B cell (primary cell): ENCODE results near the gene OR6B2. TPM values are rescaled to one million over a fixed set of nuclear protein-coding genes. Genes with fewer than 3 reads are reported as not detected.

ENCODE experiments used
- polyA plus RNA-seq: library from polyadenylated mRNA; depleted of rRNA; stranded (reverse); fragments of >200 nt; gene quantifications from 2 replicates; pipeline ENCODE4 v1.2.3, GENCODE V29; 2012
- total RNA-seq, 2 donors: library from RNA; stranded (reverse); fragments of 120-200 nt in 1 of 2; gene quantifications; 1 replicate in 1 of 2; 2 replicates in 1 of 2; pipeline versions ENCODE4 v1.2.3 to v1.2.4, GENCODE V29; 2013 to 2022

The OR6B2 gene
- total and polyA plus RNA-seq, 2 donors (not counting 1 experiment from before 2014, with no cell fraction given), result not detected

Other genes starting within 250 kb of the OR6B2 start
- 103 and 107 TPM in 2 replicates for gene NDUFA10, start 5.1 kb downstream of the OR6B2 start, total RNA-seq
- 88.9 and 93.1 TPM in 2 replicates for gene NDUFA10, start 5.1 kb downstream of the OR6B2 start, polyA plus RNA-seq
- gene OR6B3, start 23.1 kb upstream of the OR6B2 start, total RNA-seq, result not detected in 2 replicates
- gene OR6B3, start 23.1 kb upstream of the OR6B2 start, polyA plus RNA-seq, result not detected in 2 replicates
- 40.4 and 48.7 TPM in 2 replicates for gene COPS9, start 105.9 kb upstream of the OR6B2 start, total RNA-seq
- gene COPS9, start 105.9 kb upstream of the OR6B2 start, polyA plus RNA-seq, result 50.1 and 69.9 TPM in 2 replicates
- not detected in 2 replicates for gene OTOS, start 110.2 kb upstream of the OR6B2 start, total RNA-seq
- gene OTOS, start 110.2 kb upstream of the OR6B2 start, polyA plus RNA-seq, result not detected in 2 replicates